Stimulated activated CD4-positive, alpha-beta T cell treated with anti-CD3 and anti-CD28 coated beads, Interleukin-1b, Interleukin-23, amount 100 ng/mL, for 1 hour (primary cell): Measurements from ENCODE around the gene RAMP3.
"Not testable (repeated sequence)": the region's sequence is repeated elsewhere in the genome, so short reads cannot be mapped to it uniquely, and the experiment has no call there.

Experiments used
- DNase-seq, 2 donors: peaks; one replicate each; pipeline ENCODE4 v3.0.0-alpha.2; 2020; ENCODE audit warnings: low read depth in 2 of 2

The RAMP3 gene

GRCh38 chr7:45132708-45133320, 24.8 kb upstream of the RAMP3 start:
- DNase-seq: no peak

- no peak for DNase-seq
Measured at GRCh38 chr7:45133352-45133751, 24.2 kb upstream of the RAMP3 start.

- DNase-seq: no peak
Measured at GRCh38 chr7:45133877-45134276, 23.7 kb upstream of the RAMP3 start.

- peak; percentile 33 to 39 for DNase-seq
Measured at GRCh38 chr7:45136106-45137060, 21.2 kb upstream of the RAMP3 start.

- no peak for DNase-seq
Measured at GRCh38 chr7:45138433-45139267, 18.9 kb upstream of the RAMP3 start.

GRCh38 chr7:45140827-45141226, 16.8 kb upstream of the RAMP3 start:
- DNase-seq: no peak

- DNase-seq: no peak
Measured at GRCh38 chr7:45143616-45144015, 14.0 kb upstream of the RAMP3 start.

GRCh38 chr7:45145881-45146280, 11.7 kb upstream of the RAMP3 start:
- no peak for DNase-seq

GRCh38 chr7:45146531-45147379, 10.8 kb upstream of the RAMP3 start:
- no peak for DNase-seq

GRCh38 chr7:45147858-45148652, 9.5 kb upstream of the RAMP3 start:
- no peak for DNase-seq

GRCh38 chr7:45148653-45148973, 9.0 kb upstream of the RAMP3 start:
- DNase-seq: no peak

- DNase-seq: no peak
Measured at GRCh38 chr7:45149606-45150005, 8.0 kb upstream of the RAMP3 start.

- DNase-seq: no peak
Measured at GRCh38 chr7:45150199-45150598, 7.4 kb upstream of the RAMP3 start.

- no peak for DNase-seq
Measured at GRCh38 chr7:45151131-45151684, 6.4 kb upstream of the RAMP3 start.

GRCh38 chr7:45151967-45152366, 5.6 kb upstream of the RAMP3 start:
- no peak for DNase-seq

- DNase-seq: no peak
Measured at GRCh38 chr7:45153233-45153632, 4.4 kb upstream of the RAMP3 start.

- DNase-seq: not testable (repeated sequence)
Measured at GRCh38 chr7:45153861-45154260, 3.7 kb upstream of the RAMP3 start.

- DNase-seq: no peak
Measured at GRCh38 chr7:45155357-45155900, 2.2 kb upstream of the RAMP3 start.

GRCh38 chr7:45155941-45156340, 1.6 kb upstream of the RAMP3 start:
- no peak for DNase-seq
